NCI-H2029 (cell line): ENCODE results near the gene PDGFC.
A peak's percentile ranks its signal among the peaks of the same experiment; 100 is the strongest.

Experiments used
- DNase-seq: peaks from one replicate; lab custom pipeline; 2025; lab: John Stamatoyannopoulos, UW

Gene PDGFC

GRCh38 chr4:156974264-156974663 is 2.7 kb upstream of the PDGFC start:
- DNase-seq: no peak

- no peak for DNase-seq
Observed at GRCh38 chr4:156972379-156973015, 898 bp upstream of the PDGFC start.

GRCh38 chr4:156971165-156971675 is 379 bp downstream of the PDGFC start:
- DNase-seq: no peak

GRCh38 chr4:156970501-156971164 is 966 bp downstream of the PDGFC start:
- no peak for DNase-seq

- no peak for DNase-seq
Observed at GRCh38 chr4:156969911-156970310, 1.7 kb downstream of the PDGFC start.

- DNase-seq: no peak
Observed at GRCh38 chr4:156969101-156969500, 2.5 kb downstream of the PDGFC start.

- DNase-seq: peak; percentile 28
Observed at GRCh38 chr4:156968479-156968984, 3.1 kb downstream of the PDGFC start.

- no peak for DNase-seq
Observed at GRCh38 chr4:156966836-156967235, 4.8 kb downstream of the PDGFC start.

- DNase-seq: no peak
Observed at GRCh38 chr4:156963419-156963818, 8.2 kb downstream of the PDGFC start.

GRCh38 chr4:156962528-156962974 is 9.0 kb downstream of the PDGFC start:
- DNase-seq: no peak

- no peak for DNase-seq
Observed at GRCh38 chr4:156962058-156962358, 9.6 kb downstream of the PDGFC start.

- no peak for DNase-seq
Observed at GRCh38 chr4:156961196-156962057, 10.2 kb downstream of the PDGFC start.

- DNase-seq: no peak
Observed at GRCh38 chr4:156959298-156959702, 12.3 kb downstream of the PDGFC start.

- no peak for DNase-seq
Observed at GRCh38 chr4:156958276-156959074, 13.1 kb downstream of the PDGFC start.

- no peak for DNase-seq
Observed at GRCh38 chr4:156957556-156957955, 14.0 kb downstream of the PDGFC start.

GRCh38 chr4:156956826-156957368 is 14.7 kb downstream of the PDGFC start:
- DNase-seq: no peak

- no peak for DNase-seq
Observed at GRCh38 chr4:156956359-156956758, 15.2 kb downstream of the PDGFC start.

- no peak for DNase-seq
Observed at GRCh38 chr4:156954587-156954986, 17.0 kb downstream of the PDGFC start.

- DNase-seq: no peak
Observed at GRCh38 chr4:156953951-156954350, 17.6 kb downstream of the PDGFC start.

GRCh38 chr4:156953001-156953400 is 18.6 kb downstream of the PDGFC start:
- DNase-seq: no peak

- DNase-seq: no peak
Observed at GRCh38 chr4:156952078-156952759, 19.4 kb downstream of the PDGFC start.
